Loucy (cell line): Measurements from ENCODE around the gene IQCE.

ENCODE experiments used
- H2AFZ ChIP-seq: fragments of 200-600 bp; sonication (generic); 2 replicates; pipeline ENCODE4 v1.6.0; 2016; ENCODE audit warnings: antibody characterized with exemption, mild to moderate bottlenecking, low read length, moderate library complexity
- H3F3A ChIP-seq: fragments of 200-600 bp; 2 replicates; pipeline ENCODE4 v1.6.0; 2016; ENCODE audit warnings: antibody characterized with exemption, low read depth, mild to moderate bottlenecking
- H3K27me3 ChIP-seq: fragments of 200-600 bp; sonication (generic); 2 replicates; pipeline ENCODE4 v1.6.1; 2014; ENCODE audit warnings: low read length, mild to moderate bottlenecking; ENCODE audit not compliant: insufficient read depth, poor library complexity, severe bottlenecking
- H3K36me3 ChIP-seq: fragments of 200-600 bp; sonication (generic); 2 replicates; pipeline ENCODE4 v1.6.1; 2016; ENCODE audit warnings: low read length; ENCODE audit not compliant: insufficient read depth
- H3K4me1 ChIP-seq: fragments of 200-600 bp; sonication (generic); 2 replicates; pipeline ENCODE4 v1.5.1; 2014; ENCODE audit warnings: low read length, mild to moderate bottlenecking; ENCODE audit not compliant: insufficient read depth, poor library complexity, severe bottlenecking
- H3K4me2 ChIP-seq: fragments of 200-600 bp; sonication (generic); 2 replicates; pipeline ENCODE4 v1.6.0; 2014; ENCODE audit warnings: antibody characterized with exemption, low read length, low read depth, mild to moderate bottlenecking; ENCODE audit not compliant: poor library complexity, severe bottlenecking
- H3K4me3 ChIP-seq: fragments of 200-600 bp; sonication (generic); 2 replicates; pipeline ENCODE4 v1.5.1; 2014; ENCODE audit warnings: low read length, mild to moderate bottlenecking, mixed read lengths; ENCODE audit not compliant: poor library complexity, severe bottlenecking
- H3K79me2 ChIP-seq: fragments of 200-600 bp; sonication (generic); 2 replicates; pipeline ENCODE4 v1.6.1; 2014; ENCODE audit warnings: low read length; ENCODE audit not compliant: insufficient read depth
- H3K9ac ChIP-seq: fragments of 200-600 bp; sonication (generic); 2 replicates; pipeline ENCODE4 v1.6.0; 2014; ENCODE audit warnings: mild to moderate bottlenecking, low read depth, low read length, moderate library complexity; ENCODE audit not compliant: poor library complexity, severe bottlenecking
- H3K9me2 ChIP-seq: fragments of 200-600 bp; sonication (generic); replicated peaks from 2 replicates; pipeline ENCODE4 v1.6.1; 2016; ENCODE audit warnings: low read depth, low read length, mixed read lengths
- H3K9me3 ChIP-seq: fragments of 200-600 bp; sonication (generic); 2 replicates; pipeline ENCODE4 v1.6.1; 2014; ENCODE audit warnings: mild to moderate bottlenecking, antibody characterized with exemption, low read length, low read depth; ENCODE audit not compliant: insufficient read depth
- H4K20me1 ChIP-seq: fragments of 200-600 bp; sonication (generic); 2 replicates; pipeline ENCODE4 v1.6.0; 2014; ENCODE audit warnings: antibody characterized with exemption, low read length, mild to moderate bottlenecking; ENCODE audit not compliant: insufficient read depth, poor library complexity, severe bottlenecking
- EZH2phosphoT487 ChIP-seq: fragments of 200-600 bp; IDR thresholded peaks from 2 replicates; pipeline ENCODE4 v1.6.1; 2018; ENCODE audit warnings: antibody characterized with exemption, mild to moderate bottlenecking, moderate library complexity, borderline replicate concordance
- TF ChIP-seq, protein P1 (sequence below): fragments of 200-600 bp; sonication (generic); conservative IDR thresholded peaks from 2 replicates; pipeline ENCODE4 v1.5.1; 2014; ENCODE audit warnings: mild to moderate bottlenecking, antibody characterized with exemption, low read length

IQCE gene

DNA sequence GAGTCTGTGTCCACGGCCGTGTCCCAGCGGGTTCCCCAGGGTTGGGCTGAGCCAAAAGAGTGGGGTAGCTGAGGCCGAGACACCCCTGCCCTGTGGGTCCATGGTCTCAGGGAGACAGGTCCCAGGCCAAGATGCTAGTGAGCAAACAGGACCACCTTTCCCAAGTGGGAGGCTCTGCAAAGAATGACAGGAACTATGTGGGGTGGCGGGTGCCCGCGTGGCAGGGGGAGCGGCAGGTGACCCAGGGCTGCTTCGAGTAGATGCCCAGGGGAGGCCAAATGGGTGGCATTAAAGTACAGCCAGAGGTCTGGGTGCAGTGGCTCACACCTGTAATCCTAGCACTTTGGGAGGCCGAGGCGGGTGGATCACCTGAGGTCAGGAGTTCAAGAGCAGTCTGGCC, 91.2 kb downstream of the IQCE start:
- Histone ChIP-seq H3K4me3 (no peak overlapping the region), H3K27me3 (no peaks in the 10 kb centered on the region), H3K4me2 (no peak overlapping the region), H3K9me2 (no peaks in the 10 kb centered on the region), H3F3A (no peaks in the 10 kb centered on the region), H3K36me3 (peaks cover 51% of the 10 kb centered on the region; the same call in 1 of the 2 replicates), H2AFZ (no peak overlapping the region), H3K4me1 (peaks cover 16% of the 10 kb centered on the region), H3K9ac (no peak overlapping the region), H3K9me3 (no peaks in the 10 kb centered on the region), H3K79me2 (peaks cover 13% of the 10 kb centered on the region), H4K20me1 (peaks cover 31% of the 10 kb centered on the region)
- TF ChIP-seq, protein P1, sequence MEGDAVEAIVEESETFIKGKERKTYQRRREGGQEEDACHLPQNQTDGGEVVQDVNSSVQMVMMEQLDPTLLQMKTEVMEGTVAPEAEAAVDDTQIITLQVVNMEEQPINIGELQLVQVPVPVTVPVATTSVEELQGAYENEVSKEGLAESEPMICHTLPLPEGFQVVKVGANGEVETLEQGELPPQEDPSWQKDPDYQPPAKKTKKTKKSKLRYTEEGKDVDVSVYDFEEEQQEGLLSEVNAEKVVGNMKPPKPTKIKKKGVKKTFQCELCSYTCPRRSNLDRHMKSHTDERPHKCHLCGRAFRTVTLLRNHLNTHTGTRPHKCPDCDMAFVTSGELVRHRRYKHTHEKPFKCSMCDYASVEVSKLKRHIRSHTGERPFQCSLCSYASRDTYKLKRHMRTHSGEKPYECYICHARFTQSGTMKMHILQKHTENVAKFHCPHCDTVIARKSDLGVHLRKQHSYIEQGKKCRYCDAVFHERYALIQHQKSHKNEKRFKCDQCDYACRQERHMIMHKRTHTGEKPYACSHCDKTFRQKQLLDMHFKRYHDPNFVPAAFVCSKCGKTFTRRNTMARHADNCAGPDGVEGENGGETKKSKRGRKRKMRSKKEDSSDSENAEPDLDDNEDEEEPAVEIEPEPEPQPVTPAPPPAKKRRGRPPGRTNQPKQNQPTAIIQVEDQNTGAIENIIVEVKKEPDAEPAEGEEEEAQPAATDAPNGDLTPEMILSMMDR, result no peak
- TF ChIP-seq EZH2phosphoT487, result no peak

DNA sequence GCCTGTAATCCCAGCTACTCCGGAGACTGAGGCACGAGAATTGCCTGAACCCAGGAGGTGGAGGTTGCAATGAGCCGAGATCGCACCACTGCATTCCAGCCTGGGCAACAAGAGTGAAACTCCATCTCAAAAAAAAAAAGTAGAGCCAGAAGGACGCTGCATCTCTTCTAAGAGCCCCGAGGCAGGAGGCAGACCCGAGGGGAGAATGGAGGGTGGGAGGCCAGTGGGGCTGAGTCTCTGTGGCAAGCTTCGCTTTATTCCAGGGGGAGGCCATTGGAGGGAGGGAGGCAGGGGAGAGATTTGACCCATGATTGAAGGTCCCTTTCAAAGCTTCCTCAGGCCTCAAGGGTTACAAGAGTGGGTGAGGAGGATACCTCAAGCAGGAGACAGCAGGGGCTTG, 91.7 kb downstream of the IQCE start:
- H3K9ac ChIP-seq, result no peak overlapping the region
- no peak for TF ChIP-seq EZH2phosphoT487
- TF ChIP-seq, protein P1, result no peak
- no peaks in the 10 kb centered on the region for H3K9me2 ChIP-seq
- peaks cover 11% of the 10 kb centered on the region for H3K4me1 ChIP-seq
- H2AFZ ChIP-seq, result no peak overlapping the region
- H3K36me3 ChIP-seq, result peaks cover 51% of the 10 kb centered on the region; the same call in 1 of the 2 replicates
- peaks cover 29% of the 10 kb centered on the region for H4K20me1 ChIP-seq
- H3K4me2 ChIP-seq, result no peak overlapping the region
- no peaks in the 10 kb centered on the region for H3K27me3 ChIP-seq
- no peaks in the 10 kb centered on the region for H3K9me3 ChIP-seq
- H3K4me3 ChIP-seq, result no peak overlapping the region
- no peaks in the 10 kb centered on the region for H3F3A ChIP-seq
- H3K79me2 ChIP-seq, result peaks cover 11% of the 10 kb centered on the region

DNA sequence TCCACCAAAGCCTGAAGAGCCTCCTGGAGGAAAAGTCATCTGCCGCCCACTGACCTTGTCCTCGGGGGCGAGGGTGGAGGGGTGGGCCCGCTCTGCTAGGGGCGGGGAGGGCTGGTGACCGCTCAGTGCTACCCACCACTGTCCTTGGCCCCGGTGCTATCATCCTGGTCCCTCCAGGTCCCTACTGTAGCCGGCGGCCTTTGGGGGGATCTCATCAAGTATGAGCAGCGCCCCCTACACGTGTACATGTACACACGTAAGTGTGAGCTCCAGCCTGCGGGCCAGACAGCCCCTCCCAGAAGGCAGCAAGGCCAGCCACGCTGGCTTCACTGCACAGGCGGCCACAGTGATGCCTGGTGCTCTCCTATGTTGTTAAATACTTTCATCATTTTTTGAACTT, 92.6 kb downstream of the IQCE start:
- H3K4me2 ChIP-seq, result no peak overlapping the region
- H3K9ac ChIP-seq, result no peak overlapping the region
- H3K27me3 ChIP-seq, result no peaks in the 10 kb centered on the region
- H2AFZ ChIP-seq, result no peak overlapping the region
- no peaks in the 10 kb centered on the region for H3K9me2 ChIP-seq
- peaks cover 54% of the 10 kb centered on the region; the same call in 1 of the 2 replicates for H3K36me3 ChIP-seq
- H3K4me1 ChIP-seq, result peaks cover 3% of the 10 kb centered on the region
- no peak overlapping the region for H3K4me3 ChIP-seq
- H3K79me2 ChIP-seq, result peaks cover 5% of the 10 kb centered on the region
- H3K9me3 ChIP-seq, result no peaks in the 10 kb centered on the region
- peaks cover 20% of the 10 kb centered on the region for H4K20me1 ChIP-seq
- H3F3A ChIP-seq, result no peaks in the 10 kb centered on the region
- TF ChIP-seq, protein P1, result no peak
- no peak for TF ChIP-seq EZH2phosphoT487
